Transverse colon (tissue), 3 donors: Measurements from ENCODE around the gene GTF2A1L.

ENCODE experiments used
- CTCF ChIP-seq, 5 experiments: fragments of 200-600 bp in 3 of 5; fragments of 450-650 bp in 2 of 5; sonication (generic) in 3 of 5; IDR thresholded peaks; 1 replicate in 2 of 5; 2 replicates in 3 of 5; pipeline ENCODE4 v1.5.1; 2016 to 2017; ENCODE audit warnings: antibody characterized with exemption in 5 of 5, inconsistent platforms in 3 of 5, mild to moderate bottlenecking in 2 of 5, moderate library complexity in 1 of 5
- POLR2A ChIP-seq: fragments of 450-650 bp; IDR thresholded peaks from one replicate; pipeline ENCODE4 v1.6.1; 2016; ENCODE audit warnings: antibody characterized with exemption, mild to moderate bottlenecking, moderate library complexity

DNA sequence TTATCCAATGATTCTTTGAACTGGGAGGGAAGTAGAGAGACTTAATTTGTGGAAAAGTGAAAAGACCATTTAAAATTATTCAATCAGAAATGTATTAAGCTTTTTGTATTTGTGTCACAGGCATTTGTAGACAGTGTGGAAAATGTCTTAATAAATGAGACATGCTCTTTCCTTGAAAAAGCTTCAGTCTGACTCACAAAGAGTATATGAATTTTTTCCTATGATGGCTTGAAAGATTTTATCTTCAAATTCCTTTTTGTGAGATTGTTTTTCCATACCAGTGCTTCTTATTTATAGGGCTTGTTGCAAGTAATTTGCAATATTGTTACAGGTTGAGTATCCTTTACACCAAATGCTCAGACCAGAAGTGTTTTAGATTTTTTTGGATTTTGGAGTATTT lies 48.2 kb upstream of the GTF2A1L start:
- TF ChIP-seq CTCF (IDR thresholded peaks at IDR 0.05) (no peak), POLR2A (no peak)
